Measurements from ENCODE around the gene APOLD1. TPM values are rescaled to one million over a fixed set of nuclear protein-coding genes. Genes with fewer than 3 reads are reported as not detected.

The APOLD1 gene
- total and polyA plus RNA-seq, 2 of the 4 experiments (the other 2 are of a cell fraction), result 2.3 to 4.5 TPM

- Histone ChIP-seq H3K4me3 (ENCODE audit: insufficient read depth, low read depth, low read length) (no peak overlapping the region), H2BK5ac (ENCODE audit: low read depth, low read length, poor library complexity, severe bottlenecking) (no peak overlapping the region), H2AK5ac (ENCODE audit: low read depth, low read length) (no peak overlapping the region), H3K27me3 (ENCODE audit: control insufficient read depth, insufficient read depth, low read length) (no peaks in the 10 kb centered on the region), H3K27ac (ENCODE audit: insufficient read depth, low read length) (no peak overlapping the region), H4K91ac (ENCODE audit: insufficient read depth, low read depth, low read length) (no peak overlapping the region), H2BK20ac (ENCODE audit: low read depth, low read length) (no peak overlapping the region), H2BK15ac (ENCODE audit: low read depth, low read length) (no peak overlapping the region), H2AK9ac (replicated peaks; ENCODE audit: low read depth, low read length, poor library complexity) (no peak overlapping the region), H3K9me1 (ENCODE audit: insufficient read depth, low read length) (peaks cover 8% of the 10 kb centered on the region), H3K9ac (ENCODE audit: low read depth, low read length) (no peak overlapping the region), H3K4me2 (ENCODE audit: low read depth, low read length) (no peak overlapping the region), H3K9me3 (ENCODE audit: control insufficient read depth, insufficient read depth, low read length) (no peaks in the 10 kb centered on the region), H3K4me1 (ENCODE audit: control insufficient read depth, insufficient read depth, low read length) (peaks cover 11% of the 10 kb centered on the region), H4K5ac (ENCODE audit: low read depth, low read length) (no peak overlapping the region), H3K18ac (ENCODE audit: low read depth, low read length) (no peak overlapping the region), H4K20me1 (ENCODE audit: insufficient read depth, low read length) (no peaks in the 10 kb centered on the region), H3K4ac (ENCODE audit: low read depth, low read length) (no peak overlapping the region), H2AFZ (replicated peaks; ENCODE audit: low read length, poor library complexity) (no peak overlapping the region), H3K56ac (ENCODE audit: extremely low read depth, insufficient read depth, low read length) (no peak overlapping the region), H3K14ac (replicated peaks; ENCODE audit: low read depth, low read length) (no peak overlapping the region), H3K79me1 (ENCODE audit: low read depth in 1 of 2, low read length in 2 of 2) (peaks cover 5 to 28% of the 10 kb centered on the region in 2 experiments; a peak in 3 of 4 replicates), H4K8ac (ENCODE audit: low read depth in 2 of 2, low read length in 2 of 2) (no peak overlapping the region), H2BK120ac (ENCODE audit: low read depth, low read length) (no peak overlapping the region), H3K23ac (ENCODE audit: low read depth, low read length) (no peak overlapping the region), H3K36me3 (ENCODE audit: control insufficient read depth, insufficient read depth, low read length) (no peaks in the 10 kb centered on the region)
- no TSS peak for BruUV-seq (replicated peaks)
- no peak for DNase-seq
- dilution Hi-C loops (cut with HindIII; ENCODE audit: low sequenced_read_pairs, unreplicated experiment), result no loop called here
- intact Hi-C loops (cut with micrococcal nuclease), result no loop called here
- no CpG with 5 or more reads among the region's 3 CpGs for WGBS, 2 experiments (ENCODE audit: extremely low coverage in 2 of 2, insufficient read length in 1 of 2)
- no peak for ATAC-seq (ENCODE audit: low read depth)
- ChIA-PET POLR2A (ENCODE audit: unreplicated experiment) (no interaction called here), CTCF (no interaction called here)
- in situ Hi-C loops (cut with MboI; ENCODE audit: low sequenced_read_pairs), result no loop called here
- TF ChIP-seq SMC3 (IDR thresholded peaks at IDR 0.05; ENCODE audit: low read depth, low read length) (no peak), BHLHE40 (IDR thresholded peaks at IDR 0.05; ENCODE audit: low read depth, low read length) (no peak), CTCF (conservative IDR thresholded peaks at IDR 0.05; ENCODE audit: low read depth, low read length) (no peak), MAFK (IDR thresholded peaks at IDR 0.05; ENCODE audit: low read depth, low read length) (no peak)
Observed at GRCh38 chr12:12811343-12811742, 25.9 kb downstream of the APOLD1 start.

Measured in IMR-90 (cell line).